GM23248 (cell line): ENCODE results near the gene ATP2C2. TPM values are rescaled to one million over a fixed set of nuclear protein-coding genes. Genes with fewer than 3 reads are reported as not detected.

Source experiments
- DNase-seq: peaks from one replicate; pipeline ENCODE4 v3.0.0-alpha.2; 2015
- H2AFZ ChIP-seq: fragments of 200-600 bp; sonication (generic); 2 replicates; pipeline ENCODE4 v1.6.1; 2016; ENCODE audit warnings: antibody characterized with exemption
- H3F3A ChIP-seq: fragments of 200-600 bp; sonication (generic); 2 replicates; pipeline ENCODE4 v1.6.1; 2016; ENCODE audit warnings: mild to moderate bottlenecking, antibody characterized with exemption, mixed run types; ENCODE audit not compliant: insufficient read depth
- H3K27ac ChIP-seq: fragments of 200-600 bp; sonication (generic); 2 replicates; pipeline ENCODE4 v1.5.1; 2016; ENCODE audit warnings: mild to moderate bottlenecking
- H3K27me3 ChIP-seq: fragments of 200-600 bp; sonication (generic); replicated peaks from 2 replicates; pipeline ENCODE4 v1.6.1; 2016; ENCODE audit warnings: mild to moderate bottlenecking; ENCODE audit not compliant: insufficient read depth
- H3K36me3 ChIP-seq: fragments of 200-600 bp; sonication (generic); 2 replicates; pipeline ENCODE4 v1.6.1; 2016; ENCODE audit warnings: low read depth, mild to moderate bottlenecking
- H3K4me1 ChIP-seq: fragments of 200-600 bp; sonication (generic); 2 replicates; pipeline ENCODE4 v1.6.1; 2016; ENCODE audit warnings: mild to moderate bottlenecking; ENCODE audit not compliant: insufficient read depth
- H3K4me2 ChIP-seq: fragments of 200-600 bp; sonication (generic); one replicate; pipeline ENCODE4 v1.6.1; 2016; ENCODE audit warnings: mild to moderate bottlenecking; ENCODE audit not compliant: unreplicated experiment
- H3K4me3 ChIP-seq: fragments of 200-600 bp; sonication (generic); 2 replicates; pipeline ENCODE4 v1.5.1; 2016; ENCODE audit warnings: mild to moderate bottlenecking
- H3K79me2 ChIP-seq: fragments of 200-600 bp; sonication (generic); 2 replicates; pipeline ENCODE4 v1.6.1; 2016; ENCODE audit warnings: mild to moderate bottlenecking; ENCODE audit not compliant: insufficient read depth
- H3K9ac ChIP-seq: fragments of 200-600 bp; sonication (generic); 2 replicates; pipeline ENCODE4 v1.6.1; 2016; ENCODE audit warnings: mild to moderate bottlenecking
- H3K9me2 ChIP-seq: fragments of 200-600 bp; sonication (generic); 2 replicates; pipeline ENCODE4 v1.6.1; 2016; ENCODE audit warnings: mixed run types, mild to moderate bottlenecking, moderate library complexity; ENCODE audit not compliant: insufficient read depth
- H3K9me3 ChIP-seq: fragments of 200-600 bp; sonication (generic); one replicate; pipeline ENCODE4 v1.6.1; 2017; ENCODE audit warnings: low read depth
- H4K20me1 ChIP-seq: fragments of 200-600 bp; sonication (generic); 2 replicates; pipeline ENCODE4 v1.6.0; 2016; ENCODE audit not compliant: insufficient read depth
- EZH2 ChIP-seq: fragments of 200-600 bp; sonication (generic); IDR thresholded peaks from 2 replicates; pipeline ENCODE4 v1.6.1; 2018; ENCODE audit warnings: antibody characterized with exemption, mild to moderate bottlenecking; ENCODE audit not compliant: insufficient read depth, poor library complexity, severe bottlenecking
- EZH2phosphoT487 ChIP-seq: fragments of 200-600 bp; sonication (generic); IDR thresholded peaks from 2 replicates; pipeline ENCODE4 v1.6.1; 2018; ENCODE audit warnings: antibody characterized with exemption, moderate library complexity, mild to moderate bottlenecking, low read depth; ENCODE audit not compliant: insufficient read depth
- WGBS, 2 experiments: methylation state at CpG; one replicate each; pipeline ENCODE4 v1.1.6; 2015 to 2017; ENCODE audit warnings: low lambda C conversion rate in 2 of 2, low coverage in 1 of 2; ENCODE audit errors: missing lambda C conversion rate in 2 of 2; 5-methylcytosine and 5-hydroxymethylcytosine counted together
- in situ Hi-C: fragments of 300-500 bp; cut with MboI; formaldehyde crosslinking; loops from 2 replicates; pipeline ENCODE4 v1.15.0; 2020
- polyA plus RNA-seq: library from polyadenylated mRNA; unstranded; fragments of >200 nt; fragmentation: Nextera tagmentation; extraction: Ambion mirVana; gene quantifications from 2 replicates; pipeline ENCODE4 v1.2.1, GENCODE V29; 2016
- total RNA-seq: library from RNA; depleted of rRNA; stranded (reverse); fragments of >200 nt; shearing (Covaris generic); gene quantifications from 2 replicates; pipeline ENCODE4 v1.2.3, GENCODE V29; 2014

Gene ATP2C2
- total and polyA plus RNA-seq, 2 experiments from 2014 or later: 0.84 TPM; not detected in 1

GRCh38 chr16:84327926-84328505 lies 40.3 kb upstream of the ATP2C2 start:
- no peaks in the 10 kb centered on the region for H3F3A ChIP-seq
- H3K36me3 ChIP-seq: no peaks in the 10 kb centered on the region
- in situ Hi-C loops: no loop called here
- no peaks in the 10 kb centered on the region for H3K79me2 ChIP-seq
- H3K9me2 ChIP-seq: no peaks in the 10 kb centered on the region
- 47 to 48% methylated on average over 13 of the region's 13 CpGs for WGBS, 2 experiments
- H3K4me1 ChIP-seq: no peaks in the 10 kb centered on the region
- no peak overlapping the region for H3K4me3 ChIP-seq
- TF ChIP-seq EZH2 (no peak), EZH2phosphoT487 (no peak)
- H3K9ac ChIP-seq: no peak overlapping the region
- H3K4me2 ChIP-seq: no peak overlapping the region
- no peaks in the 10 kb centered on the region for H3K9me3 ChIP-seq
- peaks cover 8% of the 10 kb centered on the region for H3K27me3 ChIP-seq
- H4K20me1 ChIP-seq: no peaks in the 10 kb centered on the region
- no peak overlapping the region for H2AFZ ChIP-seq
- no peak overlapping the region for H3K27ac ChIP-seq
- DNase-seq: no peak

- no peaks in the 10 kb centered on the region for H3F3A ChIP-seq
- peaks cover 8% of the 10 kb centered on the region for H3K27me3 ChIP-seq
- no peaks in the 10 kb centered on the region for H3K36me3 ChIP-seq
- WGBS, 2 experiments: 76 to 80% methylated on average over 7 to 8 of the region's 8 CpGs
- no peaks in the 10 kb centered on the region for H4K20me1 ChIP-seq
- no peak for TF ChIP-seq EZH2phosphoT487
- TF ChIP-seq EZH2: no peak
- no peak overlapping the region for H3K4me2 ChIP-seq
- no peak overlapping the region for H3K9ac ChIP-seq
- no peak for DNase-seq
- H3K9me2 ChIP-seq: no peaks in the 10 kb centered on the region
- no peak overlapping the region for H3K4me3 ChIP-seq
- H3K9me3 ChIP-seq: no peaks in the 10 kb centered on the region
- no peaks in the 10 kb centered on the region for H3K79me2 ChIP-seq
- no peaks in the 10 kb centered on the region for H3K4me1 ChIP-seq
- H3K27ac ChIP-seq: no peak overlapping the region
- no peak overlapping the region for H2AFZ ChIP-seq
- in situ Hi-C loops: no loop called here
Measured at GRCh38 chr16:84329016-84329415, 39.3 kb upstream of the ATP2C2 start.

- WGBS, 2 experiments: 61 to 69% methylated on average over 17 to 18 of the region's 18 CpGs
- H3K9ac ChIP-seq: no peak overlapping the region
- no peak overlapping the region for H2AFZ ChIP-seq
- no peaks in the 10 kb centered on the region for H3K9me3 ChIP-seq
- DNase-seq: no peak
- H3F3A ChIP-seq: no peaks in the 10 kb centered on the region
- H3K4me1 ChIP-seq: no peaks in the 10 kb centered on the region
- no peak overlapping the region for H3K27ac ChIP-seq
- no peak for TF ChIP-seq EZH2
- no peak for TF ChIP-seq EZH2phosphoT487
- peaks cover 8% of the 10 kb centered on the region for H3K27me3 ChIP-seq
- no peaks in the 10 kb centered on the region for H3K79me2 ChIP-seq
- H3K4me3 ChIP-seq: no peak overlapping the region
- no peak overlapping the region for H3K4me2 ChIP-seq
- in situ Hi-C loops: no loop called here
- no peaks in the 10 kb centered on the region for H3K36me3 ChIP-seq
- no peaks in the 10 kb centered on the region for H3K9me2 ChIP-seq
- no peaks in the 10 kb centered on the region for H4K20me1 ChIP-seq
Measured at GRCh38 chr16:84329843-84330684, 38.3 kb upstream of the ATP2C2 start.

GRCh38 chr16:84330685-84331050 lies 37.7 kb upstream of the ATP2C2 start:
- Histone ChIP-seq H3K79me2 (no peaks in the 10 kb centered on the region), H3K9ac (no peak overlapping the region), H4K20me1 (no peaks in the 10 kb centered on the region), H3K27me3 (peaks cover 8% of the 10 kb centered on the region), H3K4me1 (no peaks in the 10 kb centered on the region), H3K36me3 (no peaks in the 10 kb centered on the region), H3F3A (no peaks in the 10 kb centered on the region), H3K9me3 (no peaks in the 10 kb centered on the region), H3K27ac (no peak overlapping the region), H2AFZ (no peak overlapping the region), H3K4me2 (no peak overlapping the region), H3K9me2 (no peaks in the 10 kb centered on the region), H3K4me3 (no peak overlapping the region)
- WGBS, 2 experiments: 69 to 77% methylated on average over 5 of the region's 5 CpGs
- in situ Hi-C loops: no loop called here
- no peak for DNase-seq
- TF ChIP-seq EZH2: no peak
